Measurements from ENCODE around the gene SLC66A2.
"Not testable (repeated sequence)": the region's sequence is repeated elsewhere in the genome, so short reads cannot be mapped to it uniquely, and the experiment has no call there.

DNA sequence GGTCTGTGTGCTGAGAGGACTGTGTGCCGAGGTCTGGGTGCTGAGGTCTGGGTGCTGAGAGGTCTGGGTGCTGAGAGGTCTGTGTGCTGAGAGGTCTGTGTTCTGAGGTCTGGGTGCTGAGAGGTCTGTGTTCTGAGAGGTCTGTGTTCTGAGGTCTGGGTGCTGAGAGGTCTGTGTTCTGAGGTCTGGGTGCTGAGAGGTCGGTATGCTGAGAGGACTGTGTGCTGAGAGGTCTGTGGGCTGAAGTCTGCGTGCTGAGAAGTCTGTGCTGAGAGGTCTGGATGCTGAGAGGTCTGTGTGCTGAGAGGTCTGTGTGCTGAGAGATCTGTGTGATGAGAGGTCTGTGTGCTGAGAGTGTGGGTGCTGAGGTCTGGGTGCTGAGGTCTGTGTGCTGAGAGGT is 85.5 kb downstream of the SLC66A2 start:
- TF ChIP-seq, protein P1, sequence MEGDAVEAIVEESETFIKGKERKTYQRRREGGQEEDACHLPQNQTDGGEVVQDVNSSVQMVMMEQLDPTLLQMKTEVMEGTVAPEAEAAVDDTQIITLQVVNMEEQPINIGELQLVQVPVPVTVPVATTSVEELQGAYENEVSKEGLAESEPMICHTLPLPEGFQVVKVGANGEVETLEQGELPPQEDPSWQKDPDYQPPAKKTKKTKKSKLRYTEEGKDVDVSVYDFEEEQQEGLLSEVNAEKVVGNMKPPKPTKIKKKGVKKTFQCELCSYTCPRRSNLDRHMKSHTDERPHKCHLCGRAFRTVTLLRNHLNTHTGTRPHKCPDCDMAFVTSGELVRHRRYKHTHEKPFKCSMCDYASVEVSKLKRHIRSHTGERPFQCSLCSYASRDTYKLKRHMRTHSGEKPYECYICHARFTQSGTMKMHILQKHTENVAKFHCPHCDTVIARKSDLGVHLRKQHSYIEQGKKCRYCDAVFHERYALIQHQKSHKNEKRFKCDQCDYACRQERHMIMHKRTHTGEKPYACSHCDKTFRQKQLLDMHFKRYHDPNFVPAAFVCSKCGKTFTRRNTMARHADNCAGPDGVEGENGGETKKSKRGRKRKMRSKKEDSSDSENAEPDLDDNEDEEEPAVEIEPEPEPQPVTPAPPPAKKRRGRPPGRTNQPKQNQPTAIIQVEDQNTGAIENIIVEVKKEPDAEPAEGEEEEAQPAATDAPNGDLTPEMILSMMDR (IDR thresholded peaks at IDR 0.05) = not testable (repeated sequence)
- not testable (repeated sequence) for TF ChIP-seq POLR2A (IDR thresholded peaks at IDR 0.05)
